HG03175 (cell line): ENCODE results near the gene DUSP6.

Source experiments
- ATAC-seq: cut with Tn5 transposase; IDR thresholded peaks from one replicate; pipeline ENCODE4 v1.9.1; 2021; ENCODE audit warnings: mild to moderate bottlenecking, moderate library complexity; ENCODE audit not compliant: unreplicated experiment

DUSP6 gene

GRCh38 chr12:89352492-89353187, at the start of gene DUSP6:
DUSP6 (minus strand) TSS chr12:89352501; CDS start chr12:89352039, 462 bp downstream.
- ATAC-seq: peak; percentile 43

GRCh38 chr12:89401433-89402058, 49.2 kb upstream of the DUSP6 start:
- no peak for ATAC-seq

- ATAC-seq: no peak
These were observed 48.1 kb upstream of the DUSP6 start for GRCh38 chr12:89400415-89400814.

- ATAC-seq: no peak
These were observed 43.4 kb upstream of the DUSP6 start for GRCh38 chr12:89395712-89396111.

- no peak for ATAC-seq
These were observed 41.3 kb upstream of the DUSP6 start for GRCh38 chr12:89393551-89394121.

GRCh38 chr12:89392391-89392790, 40.1 kb upstream of the DUSP6 start:
- ATAC-seq: no peak

GRCh38 chr12:89391726-89392336, 39.5 kb upstream of the DUSP6 start:
- no peak for ATAC-seq

GRCh38 chr12:89390802-89391673, 38.7 kb upstream of the DUSP6 start:
- no peak for ATAC-seq

- peak; percentile 83 for ATAC-seq
These were observed 37.7 kb upstream of the DUSP6 start for GRCh38 chr12:89389755-89390661.

GRCh38 chr12:89386138-89386537, 33.8 kb upstream of the DUSP6 start:
- ATAC-seq: no peak

- no peak for ATAC-seq
These were observed 32.5 kb upstream of the DUSP6 start for GRCh38 chr12:89384807-89385206.

GRCh38 chr12:89384050-89384758, 31.9 kb upstream of the DUSP6 start:
- no peak for ATAC-seq

- ATAC-seq: no peak
These were observed 31.1 kb upstream of the DUSP6 start for GRCh38 chr12:89383235-89384049.

- ATAC-seq: no peak
These were observed 30.0 kb upstream of the DUSP6 start for GRCh38 chr12:89382328-89382727.

GRCh38 chr12:89379839-89380467, 27.7 kb upstream of the DUSP6 start:
- no peak for ATAC-seq

GRCh38 chr12:89379148-89379838, 27.0 kb upstream of the DUSP6 start:
- ATAC-seq: no peak

GRCh38 chr12:89376844-89377243, 24.5 kb upstream of the DUSP6 start:
- ATAC-seq: no peak
